ENCODE results near the gene XIRP1.

Gene XIRP1

GRCh38 chr3:39185326-39185958 is 7.0 kb downstream of the XIRP1 start:
- no peak for DNase-seq
- TF ChIP-seq GATA1 (IDR thresholded peaks at IDR 0.05; ENCODE audit: low read depth, low read length), result no peak
- no peak for TF ChIP-seq POLR2A (IDR thresholded peaks at IDR 0.05; ENCODE audit: low read length)

GRCh38 chr3:39184968-39185285 is 7.5 kb downstream of the XIRP1 start:
- DNase-seq, result no peak

GRCh38 chr3:39184081-39184967 is 8.1 kb downstream of the XIRP1 start:
- no peak for TF ChIP-seq POLR2A (IDR thresholded peaks at IDR 0.05; ENCODE audit: low read length)
- no peak for TF ChIP-seq GATA1 (IDR thresholded peaks at IDR 0.05; ENCODE audit: low read depth, low read length)
- DNase-seq, result no peak

More at GRCh38 chr3:39184968-39185285, 7.5 kb downstream of the XIRP1 start:
- no peak for TF ChIP-seq POLR2A (IDR thresholded peaks at IDR 0.05; ENCODE audit: low read length)
- TF ChIP-seq GATA1 (IDR thresholded peaks at IDR 0.05; ENCODE audit: low read depth, low read length), result no peak

GRCh38 chr3:39183211-39184080 is 8.9 kb downstream of the XIRP1 start:
- TF ChIP-seq POLR2A (IDR thresholded peaks at IDR 0.05; ENCODE audit: low read length) (no peak), GATA1 (IDR thresholded peaks at IDR 0.05; ENCODE audit: low read depth, low read length) (no peak)
- no peak for DNase-seq

GRCh38 chr3:39181408-39182335 is 10.7 kb downstream of the XIRP1 start:
- TF ChIP-seq POLR2A (IDR thresholded peaks at IDR 0.05; ENCODE audit: low read length), result no peak
- no peak for TF ChIP-seq GATA1 (IDR thresholded peaks at IDR 0.05; ENCODE audit: low read depth, low read length)

GRCh38 chr3:39180546-39181346 is 11.6 kb downstream of the XIRP1 start:
- DNase-seq, result peak; percentile 93 to 96
- peak; percentile 67 for TF ChIP-seq POLR2A (IDR thresholded peaks at IDR 0.05; ENCODE audit: low read length)
- TF ChIP-seq GATA1 (IDR thresholded peaks at IDR 0.05; ENCODE audit: low read depth, low read length), result no peak

More at GRCh38 chr3:39181408-39182335, 10.7 kb downstream of the XIRP1 start:
- DNase-seq, result peak in 1 of 2 experiments; percentile 29

GRCh38 chr3:39180183-39180545 is 12.2 kb downstream of the XIRP1 start:
- DNase-seq, result peak; percentile 25 to 51
- TF ChIP-seq GATA1 (IDR thresholded peaks at IDR 0.05; ENCODE audit: low read depth, low read length) (no peak), POLR2A (IDR thresholded peaks at IDR 0.05; ENCODE audit: low read length) (no peak)

- TF ChIP-seq GATA1 (IDR thresholded peaks at IDR 0.05; ENCODE audit: low read depth, low read length), result no peak
- TF ChIP-seq POLR2A (IDR thresholded peaks at IDR 0.05; ENCODE audit: low read length), result no peak
- DNase-seq, result no peak
Observed at GRCh38 chr3:39178553-39178952, 13.8 kb downstream of the XIRP1 start.

GRCh38 chr3:39177708-39178332 is 14.6 kb downstream of the XIRP1 start:
- TF ChIP-seq POLR2A (IDR thresholded peaks at IDR 0.05; ENCODE audit: low read length) (peak; percentile 63), GATA1 (IDR thresholded peaks at IDR 0.05; ENCODE audit: low read depth, low read length) (no peak)
- DNase-seq, result peak; percentile 82 to 85

- no peak for TF ChIP-seq GATA1 (IDR thresholded peaks at IDR 0.05; ENCODE audit: low read depth, low read length)
- DNase-seq, result peak in 1 of 2 experiments; percentile 25
Observed at GRCh38 chr3:39176025-39176714, 16.2 kb downstream of the XIRP1 start.

All from erythroblast (primary cell).